ENCODE measurements around the gene RPRML. TPM values are rescaled to one million over a fixed set of nuclear protein-coding genes. Genes with fewer than 3 reads are reported as not detected.
"Not testable (repeated sequence)": the region's sequence is repeated elsewhere in the genome, so short reads cannot be mapped to it uniquely, and the experiment has no call there.

RPRML gene
- total RNA-seq, 4 donors from 2014 or later, result 0.49 TPM; not detected in 3

- Histone ChIP-seq H3K4me1 (peaks cover 6 to 8% of the 10 kb centered on the region in 2 donors), H3K27me3 (no peaks in the 10 kb centered on the region), H3K9me3 (no peaks in the 10 kb centered on the region), H3K36me3 (no peaks in the 10 kb centered on the region), H3K27ac (no peak overlapping the region), H3K4me3 (no peak overlapping the region)
- in situ Hi-C loops (cut with MboI; ENCODE audit: low sequenced_read_pairs in 4 of 4) (no loop called here), intact Hi-C loops (cut with DNase I; ENCODE audit: low total_unique reads) (no loop called here)
- peak in 1 of 2 donors; percentile 19 for ATAC-seq
- TF ChIP-seq POLR2A (IDR thresholded peaks at IDR 0.05) (no peak), CTCF (IDR thresholded peaks at IDR 0.05 in 4 of 5, conservative IDR thresholded peaks at IDR 0.05 in 1 of 5) (no peak)
- no peak for DNase-seq
Measured at GRCh38 chr17:46989637-46990431, 10.8 kb upstream of the RPRML start.

GRCh38 chr17:46987927-46988326 is 8.9 kb upstream of the RPRML start:
- intact Hi-C loops (cut with DNase I; ENCODE audit: low total_unique reads); H3K36me3 ChIP-seq; in situ Hi-C loops (cut with MboI; ENCODE audit: low sequenced_read_pairs in 4 of 4); ATAC-seq; H3K4me3 ChIP-seq; H3K27ac ChIP-seq; DNase-seq; H3K9me3 ChIP-seq; H3K27me3 ChIP-seq: not testable (repeated sequence)
- H3K4me1 ChIP-seq, result peaks cover 16 to 17% of the 10 kb centered on the region in 2 donors

- H3K27ac ChIP-seq, result no peak overlapping the region
- no peak for TF ChIP-seq CTCF (IDR thresholded peaks at IDR 0.05 in 4 of 5, conservative IDR thresholded peaks at IDR 0.05 in 1 of 5)
- TF ChIP-seq POLR2A (IDR thresholded peaks at IDR 0.05), result no peak
- intact Hi-C loops (cut with DNase I; ENCODE audit: low total_unique reads) (no loop called here), in situ Hi-C loops (cut with MboI; ENCODE audit: low sequenced_read_pairs in 4 of 4) (no loop called here)
- no peak overlapping the region for H3K4me3 ChIP-seq
- H3K4me1 ChIP-seq, result peaks cover 12 to 16% of the 10 kb centered on the region in 2 donors
- DNase-seq (no peak), ATAC-seq (no peak)
- H3K36me3 ChIP-seq, result no peaks in the 10 kb centered on the region
- H3K27me3 ChIP-seq, result no peaks in the 10 kb centered on the region
- no peaks in the 10 kb centered on the region for H3K9me3 ChIP-seq
Measured at GRCh38 chr17:46986366-46986765, 7.3 kb upstream of the RPRML start.

GRCh38 chr17:46984892-46985291 is 5.8 kb upstream of the RPRML start:
- no peak for TF ChIP-seq POLR2A (IDR thresholded peaks at IDR 0.05)
- no peak for TF ChIP-seq CTCF (IDR thresholded peaks at IDR 0.05 in 4 of 5, conservative IDR thresholded peaks at IDR 0.05 in 1 of 5)
- no peak overlapping the region for H3K4me3 ChIP-seq
- peaks cover 12 to 14% of the 10 kb centered on the region in 2 donors for H3K4me1 ChIP-seq
- no peaks in the 10 kb centered on the region for H3K9me3 ChIP-seq
- intact Hi-C loops (cut with DNase I; ENCODE audit: low total_unique reads) (no loop called here), in situ Hi-C loops (cut with MboI; ENCODE audit: low sequenced_read_pairs in 4 of 4) (no loop called here)
- H3K36me3 ChIP-seq, result no peaks in the 10 kb centered on the region
- DNase-seq, result no peak
- H3K27ac ChIP-seq, result peak overlapping the region; percentile 0 to 77 (median 76)
- peaks cover 0 to 3% (median 2%) of the 10 kb centered on the region in 3 donors for H3K27me3 ChIP-seq
- peak; percentile 38 to 53 for ATAC-seq

GRCh38 chr17:46984341-46984740 is 5.3 kb upstream of the RPRML start:
- in situ Hi-C loops (cut with MboI; ENCODE audit: low sequenced_read_pairs in 4 of 4) (no loop called here), intact Hi-C loops (cut with DNase I; ENCODE audit: low total_unique reads) (no loop called here)
- peak in 1 of 2 donors; percentile 66 for DNase-seq
- H3K4me1 ChIP-seq, result peaks cover 10 to 15% of the 10 kb centered on the region in 2 donors
- TF ChIP-seq CTCF (IDR thresholded peaks at IDR 0.05 in 4 of 5, conservative IDR thresholded peaks at IDR 0.05 in 1 of 5) (no peak), POLR2A (IDR thresholded peaks at IDR 0.05) (peak in 1 of 2 donors; percentile 30)
- H3K4me3 ChIP-seq, result no peak overlapping the region
- peaks cover 0 to 9% (median 8%) of the 10 kb centered on the region in 3 donors for H3K27me3 ChIP-seq
- peak; percentile 90 to 93 for ATAC-seq
- no peaks in the 10 kb centered on the region for H3K9me3 ChIP-seq
- H3K36me3 ChIP-seq, result no peaks in the 10 kb centered on the region
- peak overlapping the region; percentile 0 to 77 (median 76) for H3K27ac ChIP-seq
